HG03378 (cell line): ENCODE data around the gene HYAL2.

ENCODE experiments used
- ATAC-seq: cut with Tn5 transposase; IDR thresholded peaks from one replicate; pipeline ENCODE4 v1.9.1; 2021; ENCODE audit warnings: mild to moderate bottlenecking, moderate library complexity; ENCODE audit not compliant: unreplicated experiment

HYAL2 gene

DNA sequence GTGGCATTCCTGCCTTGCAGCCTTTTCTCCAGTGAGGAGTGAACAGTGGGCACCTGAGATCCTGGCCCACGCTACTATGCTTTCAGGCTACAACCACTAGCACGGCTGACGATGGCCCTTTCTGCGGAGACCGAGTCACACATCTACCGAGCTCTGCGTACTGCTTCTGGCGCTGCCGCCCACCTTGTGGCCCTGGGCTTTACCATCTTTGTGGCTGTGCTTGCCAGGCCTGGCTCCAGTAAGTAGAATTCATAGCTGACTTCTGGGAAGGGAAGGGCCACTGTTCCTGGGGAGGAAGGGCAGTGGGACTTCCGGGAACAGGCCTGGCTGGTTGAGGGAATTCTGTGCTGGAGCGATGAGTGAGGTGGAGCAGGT, 28.8 kb upstream of the HYAL2 start:
- ATAC-seq = no peak

DNA sequence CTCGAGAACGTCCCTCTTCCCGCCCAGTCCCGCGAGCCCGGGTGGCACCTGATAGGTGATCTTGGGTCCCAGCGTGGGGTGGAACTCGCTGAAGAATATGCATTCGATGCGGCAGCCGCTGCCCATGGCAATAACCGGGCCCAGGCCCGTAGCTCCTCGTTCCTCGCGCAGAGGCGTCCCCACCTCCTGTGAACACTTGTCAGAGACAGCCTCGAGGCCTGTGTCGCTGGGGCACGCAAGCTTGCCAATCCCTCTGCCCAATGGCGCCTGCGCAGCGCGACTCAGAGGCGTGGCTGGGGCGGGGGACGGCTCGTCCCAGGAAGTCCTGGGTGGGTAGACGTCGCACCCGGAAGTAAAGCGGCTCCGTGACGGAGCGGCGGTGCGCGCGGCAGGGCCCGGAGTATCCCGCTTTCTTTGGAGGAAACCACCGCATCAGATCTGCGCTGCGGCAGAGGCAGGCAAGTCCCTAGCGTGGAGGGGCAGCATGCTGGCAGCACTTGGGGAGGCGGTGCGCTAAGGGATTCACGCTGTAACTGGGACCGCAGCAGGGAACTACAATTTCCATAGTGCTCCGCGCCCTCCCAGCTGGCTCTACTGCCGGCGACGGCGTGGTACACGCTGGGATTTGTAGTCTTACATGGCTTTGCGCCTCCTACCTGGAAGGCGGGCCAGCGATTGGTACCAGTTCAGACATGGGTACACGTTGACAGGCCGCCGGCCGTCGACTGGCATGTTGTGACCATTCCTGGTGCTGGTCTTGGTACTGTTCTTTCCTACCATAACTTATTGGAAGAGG, 28.2 kb upstream of the HYAL2 start, which contains the start of the genes CYB561D2 and NPRL2:
TSS of gene CYB561D2 (plus strand) at position 336 of the 796 bp plus-strand sequence. CDS start 572 bp downstream, outside the sequence.
TSS of gene NPRL2 (minus strand) at position 249 of the 796 bp plus-strand sequence. CDS start at position 126, 123 bp downstream.
- peak; percentile 69 for ATAC-seq

DNA sequence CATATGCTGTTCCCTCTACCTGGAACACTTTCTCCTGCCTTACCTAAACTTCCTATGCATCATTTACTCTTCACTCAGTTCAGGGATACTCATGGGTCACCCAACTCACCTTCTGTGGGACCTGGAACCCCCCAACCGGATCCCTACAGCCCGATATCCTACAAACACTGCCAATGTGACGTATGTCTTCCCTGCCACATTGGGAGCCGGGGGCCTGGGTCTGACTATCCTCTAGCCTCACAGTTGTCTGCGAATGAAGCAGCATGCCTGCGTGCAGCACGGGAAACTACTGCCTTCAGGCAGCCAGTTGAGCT, 27.6 kb upstream of the HYAL2 start:
- no peak for ATAC-seq

DNA sequence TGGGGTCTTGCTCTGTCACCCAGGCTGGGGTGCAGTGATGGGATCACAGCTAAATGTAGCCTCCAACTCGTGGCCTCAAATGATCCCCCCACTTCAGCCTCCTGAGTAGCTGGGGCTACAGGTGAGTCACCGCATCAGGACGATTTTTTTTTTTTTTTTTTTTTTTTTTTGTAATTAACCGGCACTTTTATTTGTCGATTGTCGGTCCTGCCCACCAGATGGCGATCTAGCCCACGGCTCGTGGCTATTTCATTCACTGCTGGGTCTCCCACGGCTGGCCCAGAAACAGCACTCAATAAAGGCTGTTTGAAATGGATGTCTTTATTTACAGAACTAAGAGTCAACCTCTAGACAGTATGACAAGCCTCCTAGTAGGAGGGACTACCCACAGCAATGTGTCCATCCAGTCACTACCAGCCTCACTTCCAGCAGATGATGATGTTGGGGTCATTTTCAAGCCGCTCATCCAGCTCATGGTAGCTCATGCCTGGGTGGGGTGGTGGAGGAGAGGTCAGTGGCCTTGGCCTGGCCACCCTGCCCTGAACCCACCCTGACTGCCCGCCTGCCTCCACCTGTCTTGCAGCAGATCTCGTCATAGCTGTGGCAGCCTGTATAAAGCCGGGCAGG, 24.8 kb upstream of the HYAL2 start:
- ATAC-seq = no peak

DNA sequence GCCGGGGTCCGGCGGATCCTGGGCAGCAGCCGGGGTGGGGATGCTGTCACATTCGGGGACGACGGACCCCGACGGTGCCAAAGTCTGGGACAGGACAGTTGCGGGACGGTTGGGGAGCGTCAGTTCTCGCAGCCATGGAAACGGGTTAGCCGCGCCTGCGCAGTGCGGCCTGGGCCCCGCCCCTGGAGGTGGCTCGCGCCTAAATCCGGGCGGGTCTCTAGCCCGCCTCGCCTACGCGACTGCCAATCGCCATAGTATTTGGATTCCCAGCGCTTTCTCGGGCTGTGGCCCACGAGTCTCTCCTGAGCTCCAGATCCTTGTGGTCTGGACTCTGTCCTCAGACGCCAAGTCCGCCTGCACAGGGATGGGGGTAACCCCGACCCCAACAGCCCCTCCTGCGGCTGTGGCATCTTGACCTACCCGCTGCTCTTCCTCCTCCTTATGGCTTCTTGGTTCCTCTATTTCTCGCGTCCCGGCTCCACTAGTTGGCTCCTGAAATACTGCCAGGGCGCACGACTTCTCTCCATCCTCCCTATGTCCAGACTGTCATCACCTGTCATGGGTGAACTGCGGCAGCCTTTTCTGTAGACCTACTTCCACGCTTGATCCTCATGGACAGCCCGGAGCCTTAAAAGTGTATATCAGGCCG, 23.2 kb upstream of the HYAL2 start, which contains the start of gene ZMYND10:
TSS of gene ZMYND10 (minus strand) at position 147 of the 649 bp plus-strand sequence. CDS start 153 bp downstream, outside the sequence.
- no peak for ATAC-seq

DNA sequence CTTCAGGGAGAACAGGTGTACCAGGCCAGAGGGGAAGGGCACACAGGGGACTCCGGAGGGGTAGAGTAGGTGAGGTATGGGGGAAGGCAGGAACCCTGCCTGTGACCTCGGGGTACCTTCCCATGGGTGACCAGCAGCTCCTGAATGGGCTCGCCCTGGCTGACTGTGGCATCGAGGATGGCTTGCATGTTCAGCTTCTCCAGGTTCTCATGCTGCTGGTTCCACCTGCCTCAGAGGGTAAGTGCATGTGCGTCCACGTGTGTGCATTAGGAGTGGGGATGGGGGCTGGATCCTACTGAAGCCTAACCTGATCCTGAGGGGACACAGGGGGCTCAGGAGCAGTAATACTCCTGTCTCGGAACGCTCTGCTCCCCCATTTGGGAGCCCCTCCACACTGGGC, 22.5 kb upstream of the HYAL2 start:
- no peak for ATAC-seq

DNA sequence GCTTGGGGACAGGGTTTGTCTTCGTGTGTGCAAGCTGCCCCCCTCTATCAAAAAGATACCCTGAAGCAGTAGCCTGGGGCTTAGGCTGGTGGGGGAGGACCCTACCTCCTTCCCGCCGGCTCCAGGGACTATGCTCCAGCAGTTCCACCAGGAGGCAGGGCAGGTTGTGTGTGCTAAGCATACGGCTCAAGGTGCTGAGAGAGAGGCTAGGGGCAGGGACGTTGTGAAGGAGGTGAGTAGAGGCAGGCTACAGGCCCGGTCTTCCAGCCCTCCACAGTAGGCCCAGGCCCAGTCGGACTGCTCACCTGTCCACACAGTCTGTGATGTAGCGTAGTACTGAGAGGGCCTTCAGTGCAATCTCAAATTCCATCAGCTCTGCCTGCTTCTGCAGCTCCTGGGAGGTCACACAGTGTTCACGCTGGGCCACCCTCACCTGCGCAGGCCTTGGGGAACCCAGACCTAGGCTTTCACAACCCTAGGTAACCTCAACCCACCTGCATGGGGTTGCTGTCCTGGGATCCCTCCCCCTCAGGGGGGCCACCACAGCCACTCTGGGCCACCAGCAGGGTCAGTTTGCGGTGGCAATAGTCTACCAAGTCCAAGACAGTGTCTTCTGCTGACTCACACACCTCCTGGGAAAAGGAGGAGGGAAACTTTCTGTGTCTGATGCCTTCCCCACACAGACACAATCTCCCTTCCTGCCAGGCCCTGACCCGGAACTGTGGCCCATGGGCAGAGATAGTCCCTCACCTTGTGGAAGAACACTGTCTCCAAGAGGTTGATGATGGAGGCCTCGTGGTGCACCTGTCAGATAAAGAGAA, 20.5 kb upstream of the HYAL2 start:
- ATAC-seq = no peak

DNA sequence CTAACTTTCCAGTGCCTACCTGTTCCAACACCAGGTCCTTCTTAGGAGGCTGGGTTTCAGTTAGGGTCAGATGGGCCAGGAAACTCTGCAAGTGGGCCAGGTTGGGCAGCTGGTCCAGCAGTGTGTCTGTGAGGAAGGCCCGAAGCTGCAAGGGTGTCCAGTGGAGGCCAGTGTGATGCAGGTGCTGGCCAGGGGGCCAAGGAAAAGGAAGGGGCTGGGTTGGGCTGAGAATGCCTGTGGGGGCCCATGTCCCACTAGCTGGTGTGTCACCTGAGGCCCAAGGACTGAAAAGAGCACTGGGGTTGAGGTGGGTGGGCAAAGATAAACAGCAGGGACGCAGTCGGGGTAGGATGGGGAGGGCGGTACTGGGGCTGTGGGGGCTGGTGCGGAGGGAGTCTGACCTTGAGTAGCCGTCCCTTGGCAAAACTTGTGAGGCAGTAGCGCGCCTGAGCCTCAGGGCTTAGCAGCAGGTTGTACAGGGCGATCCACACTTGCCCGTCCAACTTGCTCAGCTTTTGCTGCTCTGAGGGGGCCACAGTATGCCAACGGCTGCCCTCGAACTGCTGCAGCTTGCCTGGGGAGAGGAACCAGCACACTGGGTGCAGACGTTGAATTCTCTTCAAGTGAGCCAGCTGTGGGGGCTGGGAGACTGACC, 19.6 kb upstream of the HYAL2 start:
- no peak for ATAC-seq

DNA sequence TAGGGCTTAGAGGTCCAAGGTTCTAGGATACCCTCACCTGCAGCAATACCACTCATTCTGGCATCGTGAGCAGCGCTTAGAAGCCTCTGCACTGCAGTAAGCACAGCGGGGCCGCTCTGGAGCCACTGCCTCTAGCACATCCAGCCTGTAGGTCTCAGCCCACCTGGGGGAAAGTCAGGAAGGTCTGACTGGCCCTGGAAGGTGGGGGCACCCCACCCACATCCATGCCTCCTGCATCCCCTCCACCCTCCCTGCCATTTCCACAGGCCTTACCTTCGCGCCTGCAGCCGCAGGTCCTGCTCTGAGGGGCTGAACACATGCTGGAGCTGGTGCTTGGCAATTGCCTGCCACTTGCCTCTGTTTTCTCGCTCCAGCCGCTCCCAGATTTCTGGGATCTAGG, 19.0 kb upstream of the HYAL2 start:
- ATAC-seq = no peak

DNA sequence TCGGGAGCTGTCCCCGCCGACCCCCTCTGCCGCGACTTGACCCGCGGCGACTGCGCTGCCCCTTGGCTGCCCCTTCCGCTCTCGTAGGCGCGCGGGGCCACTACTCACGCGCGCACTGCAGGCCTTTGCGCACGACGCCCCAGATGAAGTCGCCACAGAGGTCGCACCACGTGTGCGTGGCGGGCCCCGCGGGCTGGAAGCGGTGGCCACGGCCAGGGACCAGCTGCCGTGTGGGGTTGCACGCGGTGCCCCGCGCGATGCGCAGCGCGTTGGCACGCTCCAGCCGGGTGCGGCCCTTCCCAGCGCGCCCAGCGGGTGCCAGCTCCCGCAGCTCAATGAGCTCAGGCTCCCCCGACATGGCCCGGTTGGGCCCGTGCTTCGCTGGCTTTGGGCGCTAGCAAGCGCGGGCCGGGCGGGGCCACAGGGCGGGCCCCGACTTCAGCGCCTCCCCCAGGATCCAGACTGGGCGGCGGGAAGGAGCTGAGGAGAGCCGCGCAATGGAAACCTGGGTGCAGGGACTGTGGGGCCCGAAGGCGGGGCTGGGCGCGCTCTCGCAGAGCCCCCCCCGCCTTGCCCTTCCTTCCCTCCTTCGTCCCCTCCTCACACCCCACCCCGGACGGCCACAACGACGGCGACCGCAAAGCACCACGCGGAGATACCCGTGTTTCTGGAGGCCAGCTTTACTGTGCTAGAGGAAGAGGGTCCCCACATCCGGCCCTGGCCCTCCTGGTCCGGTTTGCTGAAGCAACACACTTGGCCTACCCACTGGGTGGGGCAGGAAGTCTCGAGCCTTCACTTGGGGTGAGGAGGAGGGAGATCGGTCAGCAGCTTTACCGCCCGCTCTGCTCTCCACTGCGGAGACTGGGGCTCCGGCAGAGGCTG, 18.1 kb upstream of the HYAL2 start, which contains the start of gene RASSF1:
TSS of gene RASSF1 (minus strand) at position 389 of the 882 bp plus-strand sequence. CDS start at position 358, 31 bp downstream.
- no peak for ATAC-seq

DNA sequence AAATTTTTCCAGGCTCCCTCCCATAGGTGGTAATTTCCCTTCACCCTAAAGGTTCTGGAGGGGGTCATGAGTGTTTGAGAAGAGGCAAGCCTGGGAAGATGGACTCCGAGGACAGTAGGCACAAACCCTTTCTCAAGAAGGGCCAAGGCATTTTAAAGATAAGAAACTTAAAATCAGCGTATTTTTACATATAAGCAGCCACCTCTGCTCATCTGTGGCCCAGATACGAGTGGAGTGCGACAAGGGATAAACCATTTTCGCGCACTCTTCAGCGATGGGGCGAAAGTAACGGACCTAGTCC, 17.6 kb upstream of the HYAL2 start:
- no peak for ATAC-seq

DNA sequence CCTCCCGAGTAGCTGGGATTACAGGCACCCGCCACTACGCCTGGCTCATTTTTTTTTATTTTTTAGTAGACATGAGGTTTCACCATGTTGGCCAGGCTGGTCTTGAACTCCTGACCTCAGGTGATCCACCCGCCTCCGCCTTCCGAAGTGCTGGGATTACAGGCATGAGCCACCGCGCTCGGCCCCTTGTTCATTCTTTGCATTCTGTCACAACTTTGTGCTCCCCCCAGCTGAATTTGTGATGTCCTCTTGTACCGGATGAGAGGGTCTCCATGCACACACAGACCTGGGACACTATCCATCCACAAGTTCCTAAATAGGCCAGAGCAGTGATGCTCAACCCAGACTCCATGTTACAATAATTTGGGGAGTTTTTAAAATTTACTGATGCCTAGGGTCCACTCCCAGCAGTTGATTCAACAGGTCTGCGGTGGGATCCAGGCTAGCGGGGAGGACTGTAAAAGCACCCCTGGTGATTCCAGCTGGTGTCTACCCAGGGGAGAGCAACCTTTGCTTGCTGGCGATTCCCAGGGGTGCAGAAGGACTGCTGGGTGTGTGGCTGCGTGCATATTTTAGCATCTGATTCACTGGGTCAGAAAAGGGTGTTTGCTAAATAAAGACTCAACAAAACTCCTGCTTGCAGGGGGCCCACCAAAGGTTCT, 17.1 kb upstream of the HYAL2 start:
- no peak for ATAC-seq

DNA sequence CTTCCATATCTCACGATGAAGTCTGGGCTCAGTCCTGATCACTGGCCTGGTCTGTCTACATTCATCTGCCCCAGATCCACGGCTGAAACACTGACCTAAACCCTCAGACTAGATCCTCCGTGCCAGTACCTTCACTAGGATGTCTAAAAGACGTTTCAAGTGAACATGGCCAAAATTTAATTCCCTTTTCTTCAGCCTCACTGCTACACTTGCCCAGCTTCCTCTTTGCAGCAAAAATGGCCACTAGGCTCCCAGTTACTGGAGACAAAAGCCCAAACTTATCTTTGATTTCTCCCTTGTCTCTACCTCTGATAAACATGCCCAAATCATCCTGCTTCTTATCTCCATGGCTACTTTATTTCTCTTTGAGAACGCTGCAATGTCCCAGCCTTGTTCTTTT, 16.4 kb upstream of the HYAL2 start:
- ATAC-seq = no peak

DNA sequence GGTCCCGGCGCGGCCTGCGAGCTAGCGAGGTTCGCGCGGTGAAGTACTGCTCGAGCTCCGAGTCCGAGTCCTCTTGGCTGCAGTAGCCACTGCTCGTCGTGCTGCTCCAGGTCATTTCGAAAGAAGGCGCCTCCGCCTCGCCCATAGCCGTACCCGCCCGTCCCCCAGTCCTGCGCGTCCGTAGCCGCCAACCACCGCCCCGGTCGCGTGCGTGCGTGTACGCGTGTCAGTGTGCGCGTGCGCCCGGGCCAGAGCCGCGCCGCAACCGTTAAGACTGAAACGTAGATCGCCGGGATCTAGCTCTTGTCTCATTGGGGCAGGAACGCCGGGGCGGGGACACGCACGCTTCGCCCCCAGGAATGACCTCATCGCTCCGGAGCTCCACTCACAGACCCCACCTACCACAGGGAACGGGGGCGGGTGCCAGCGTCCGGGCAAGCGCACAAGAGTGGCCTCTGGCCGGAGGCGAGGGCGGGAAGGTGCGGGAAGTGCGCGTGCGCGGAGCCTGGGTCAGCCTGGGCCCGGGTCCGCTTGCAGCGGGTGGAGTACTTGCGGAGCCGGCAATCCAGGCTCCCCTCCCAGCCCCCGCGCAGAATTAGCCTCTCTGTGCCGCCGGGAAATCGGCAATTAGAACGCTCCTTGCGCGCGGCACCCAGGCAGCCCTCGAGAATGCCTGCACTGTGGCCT, 14.8 kb upstream of the HYAL2 start:
- ATAC-seq = peak; percentile 72

DNA sequence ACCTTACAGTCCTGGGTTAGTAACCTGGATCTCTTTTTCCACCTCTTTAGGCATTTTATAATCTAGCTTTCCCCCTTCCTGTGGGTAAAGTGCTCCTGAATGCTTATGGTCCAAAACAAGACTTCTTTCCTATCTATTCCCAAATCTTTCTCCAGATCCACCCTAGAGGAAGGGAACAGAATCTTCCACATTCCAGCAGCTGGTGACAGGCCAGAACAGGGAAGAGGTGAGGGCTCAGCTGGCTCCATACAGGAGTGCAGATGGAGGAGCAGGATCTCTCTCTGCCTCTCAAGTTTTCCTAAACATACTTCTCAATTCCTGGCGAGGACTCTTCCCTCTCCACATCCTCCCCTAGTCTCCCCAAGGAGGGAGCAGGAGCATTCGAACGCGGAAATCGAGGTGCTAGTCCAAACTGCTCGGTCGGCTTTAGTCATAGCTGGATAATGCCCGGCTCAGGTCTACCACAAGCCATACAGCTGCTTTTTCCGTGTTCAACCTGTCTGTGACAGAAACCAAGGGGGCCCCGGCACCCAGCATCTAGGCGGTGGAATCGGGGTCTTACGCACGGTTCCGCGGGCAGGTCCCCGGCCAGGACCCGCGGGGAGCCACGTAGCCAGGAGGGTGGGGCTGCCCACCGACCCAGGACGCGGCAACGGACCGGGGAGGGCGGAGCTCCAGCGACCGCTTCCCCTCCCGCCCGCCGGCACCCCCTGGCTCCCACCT, 14.1 kb upstream of the HYAL2 start:
- ATAC-seq = peak; percentile 15

DNA sequence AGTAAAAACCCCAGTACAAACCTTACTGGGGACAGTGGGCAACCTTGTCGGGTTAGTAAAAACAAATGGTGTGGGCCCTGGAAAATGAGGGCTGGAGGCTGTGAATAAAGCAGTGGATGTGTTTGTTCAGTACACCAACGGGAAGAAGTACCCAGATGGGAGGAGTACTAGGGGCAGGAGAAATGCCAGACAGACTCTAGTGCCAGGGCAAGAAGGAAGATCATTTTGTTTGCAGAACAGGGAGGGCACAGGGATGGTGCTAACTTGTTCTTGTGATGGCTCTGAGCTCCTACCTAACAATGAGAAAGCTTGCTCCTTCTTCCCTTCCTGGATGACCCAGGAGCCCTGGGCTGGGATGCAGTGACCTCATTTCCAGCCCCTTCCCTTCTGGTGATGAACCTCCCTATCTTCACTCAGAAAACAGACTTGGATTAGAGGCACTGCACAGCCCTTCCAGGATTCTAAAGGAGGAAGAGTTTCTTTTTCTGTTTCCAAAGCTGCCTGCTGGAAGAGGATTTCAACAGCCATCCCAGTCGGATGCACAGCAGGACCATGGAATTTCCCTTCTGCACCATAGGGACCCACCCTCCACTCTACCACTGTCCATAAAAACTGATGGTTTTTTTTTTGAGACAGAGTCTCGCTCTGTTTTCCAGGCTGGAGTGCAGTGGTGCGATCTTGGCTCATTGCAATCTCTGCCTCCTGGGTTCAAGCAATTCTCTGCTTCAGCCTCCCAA, 12.0 kb upstream of the HYAL2 start:
- no peak for ATAC-seq

DNA sequence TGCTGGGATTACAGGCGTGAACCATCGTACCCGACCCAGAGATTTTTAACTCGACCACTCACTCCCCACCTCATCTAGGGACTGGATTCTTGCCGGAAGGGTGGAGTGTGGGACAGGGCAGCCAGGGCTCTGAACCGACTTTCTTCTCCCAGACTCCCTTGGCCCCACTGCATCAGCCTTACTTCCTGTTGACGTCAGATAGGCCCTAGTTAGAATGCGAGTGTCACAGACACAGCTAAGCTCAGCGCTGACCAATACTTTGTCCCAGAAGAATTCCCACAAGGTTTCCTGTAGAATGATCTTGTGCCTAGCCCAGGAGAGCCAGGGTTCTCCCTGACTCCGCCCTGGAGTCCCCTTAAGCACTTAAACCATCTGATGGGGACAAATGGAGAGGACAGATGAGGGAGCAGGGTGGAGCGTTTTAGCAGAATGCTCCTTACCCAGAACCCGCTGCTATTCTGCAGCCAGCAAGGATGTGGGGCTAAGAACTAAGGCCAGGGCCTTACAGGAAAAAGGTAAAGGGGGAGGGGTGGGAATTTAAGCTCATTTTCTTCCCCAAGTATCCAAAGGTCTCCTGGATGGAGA, 11.3 kb upstream of the HYAL2 start:
- no peak for ATAC-seq
